ENCODE measurements around the gene TMEM170B. TPM values are rescaled to one million over a fixed set of nuclear protein-coding genes. Genes with fewer than 3 reads are reported as not detected.

The TMEM170B gene
- total RNA-seq, 4 donors from 2014 or later: 2.0 to 15.3 (median 10.8) TPM

GRCh38 chr6:11571073-11571472 lies 33.5 kb downstream of the TMEM170B start:
- Histone ChIP-seq H3K4me3 (no peak overlapping the region), H3K36me3 (no peaks in the 10 kb centered on the region), H3K27ac (no peak overlapping the region), H3K27me3 (no peaks in the 10 kb centered on the region), H3K9me3 (no peaks in the 10 kb centered on the region), H3K4me1 (no peaks in the 10 kb centered on the region)
- no peak for TF ChIP-seq POLR2A (IDR thresholded peaks at IDR 0.05)
- TF ChIP-seq, protein P1, sequence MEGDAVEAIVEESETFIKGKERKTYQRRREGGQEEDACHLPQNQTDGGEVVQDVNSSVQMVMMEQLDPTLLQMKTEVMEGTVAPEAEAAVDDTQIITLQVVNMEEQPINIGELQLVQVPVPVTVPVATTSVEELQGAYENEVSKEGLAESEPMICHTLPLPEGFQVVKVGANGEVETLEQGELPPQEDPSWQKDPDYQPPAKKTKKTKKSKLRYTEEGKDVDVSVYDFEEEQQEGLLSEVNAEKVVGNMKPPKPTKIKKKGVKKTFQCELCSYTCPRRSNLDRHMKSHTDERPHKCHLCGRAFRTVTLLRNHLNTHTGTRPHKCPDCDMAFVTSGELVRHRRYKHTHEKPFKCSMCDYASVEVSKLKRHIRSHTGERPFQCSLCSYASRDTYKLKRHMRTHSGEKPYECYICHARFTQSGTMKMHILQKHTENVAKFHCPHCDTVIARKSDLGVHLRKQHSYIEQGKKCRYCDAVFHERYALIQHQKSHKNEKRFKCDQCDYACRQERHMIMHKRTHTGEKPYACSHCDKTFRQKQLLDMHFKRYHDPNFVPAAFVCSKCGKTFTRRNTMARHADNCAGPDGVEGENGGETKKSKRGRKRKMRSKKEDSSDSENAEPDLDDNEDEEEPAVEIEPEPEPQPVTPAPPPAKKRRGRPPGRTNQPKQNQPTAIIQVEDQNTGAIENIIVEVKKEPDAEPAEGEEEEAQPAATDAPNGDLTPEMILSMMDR (IDR thresholded peaks at IDR 0.05): no peak
- intact Hi-C loops (cut with DNase I; ENCODE audit: low total_unique reads): no loop called here
- DNase-seq: no peak

DNA sequence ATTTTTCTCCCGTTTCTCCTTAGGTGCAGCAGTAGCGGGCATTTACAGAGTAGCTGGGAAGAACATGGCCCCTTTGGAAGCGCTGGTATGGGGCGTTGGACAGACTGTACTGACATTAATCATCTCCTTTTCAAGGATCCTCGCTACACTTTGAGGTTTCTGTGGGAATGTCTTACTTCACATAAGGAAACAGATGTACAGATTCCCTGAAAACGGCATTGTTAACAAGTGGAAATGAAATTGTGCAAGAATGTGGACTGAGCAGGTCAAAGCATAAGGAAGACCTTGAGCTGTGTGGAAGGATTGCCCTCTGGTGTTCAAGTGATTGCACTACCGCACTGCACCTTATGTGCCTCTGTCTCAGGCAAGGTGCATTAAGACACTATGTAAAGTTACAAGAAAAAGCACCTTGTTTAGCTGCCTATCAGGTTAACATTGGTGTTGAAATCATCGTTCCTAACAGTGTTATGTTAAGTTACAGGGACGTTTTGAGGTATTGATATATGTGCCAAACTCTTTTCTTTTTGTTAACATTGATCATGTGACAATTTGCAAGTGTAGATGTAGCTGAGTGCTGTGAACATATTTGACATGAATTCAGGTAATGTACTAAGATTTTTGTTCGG lies 38.0 kb downstream of the TMEM170B start:
- H3K27ac ChIP-seq: no peak overlapping the region
- peak; percentile 35 to 51 for DNase-seq
- no peak overlapping the region for H3K4me3 ChIP-seq
- no peak for TF ChIP-seq POLR2A (IDR thresholded peaks at IDR 0.05)
- TF ChIP-seq, protein P1 (IDR thresholded peaks at IDR 0.05): peak; percentile 69 to 85 (median 74)
- intact Hi-C loops (cut with DNase I; ENCODE audit: low total_unique reads): no loop called here
- H3K9me3 ChIP-seq: no peaks in the 10 kb centered on the region
- no peaks in the 10 kb centered on the region for H3K36me3 ChIP-seq
- no peaks in the 10 kb centered on the region for H3K27me3 ChIP-seq
- H3K4me1 ChIP-seq: no peaks in the 10 kb centered on the region

DNA sequence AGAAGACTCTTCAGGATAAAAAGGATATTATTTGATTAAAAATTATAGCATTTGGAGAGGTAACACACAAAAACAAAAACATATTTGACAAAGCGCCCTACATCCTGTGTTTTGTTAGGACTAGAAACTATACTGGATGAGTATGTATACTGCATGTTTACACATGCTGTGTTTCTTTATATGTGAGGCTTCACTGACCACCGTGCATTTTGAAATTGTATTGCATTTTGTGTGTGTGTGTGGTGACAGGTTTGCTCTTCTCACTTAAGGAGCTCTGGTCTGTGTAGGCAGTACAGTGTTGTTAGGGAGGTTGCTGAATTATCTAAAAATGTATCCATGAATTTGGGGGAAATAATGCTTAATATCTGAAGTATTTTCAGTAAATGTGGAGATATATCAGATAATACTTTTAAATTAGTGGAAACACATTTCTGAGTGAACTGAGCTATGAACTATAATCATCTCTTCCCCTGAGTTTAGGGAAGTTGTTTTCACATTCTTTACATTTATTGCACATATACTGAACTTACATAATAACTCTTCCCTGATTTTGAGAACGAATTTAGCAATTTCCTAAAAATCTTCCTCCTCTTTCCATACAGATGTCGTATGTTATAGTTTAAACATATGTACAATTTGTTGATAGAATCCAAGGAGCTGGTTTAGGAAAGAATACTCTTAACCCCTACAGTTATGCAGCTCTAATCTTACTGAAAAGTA lies 43.3 kb downstream of the TMEM170B start:
- H3K4me3 ChIP-seq: no peak overlapping the region
- no peak overlapping the region for H3K27ac ChIP-seq
- no peaks in the 10 kb centered on the region for H3K9me3 ChIP-seq
- no peaks in the 10 kb centered on the region for H3K36me3 ChIP-seq
- no peaks in the 10 kb centered on the region for H3K4me1 ChIP-seq
- intact Hi-C loops (cut with DNase I; ENCODE audit: low total_unique reads): no loop called here
- DNase-seq: no peak
- TF ChIP-seq, protein P1 (IDR thresholded peaks at IDR 0.05): no peak
- TF ChIP-seq POLR2A (IDR thresholded peaks at IDR 0.05): no peak
- no peaks in the 10 kb centered on the region for H3K27me3 ChIP-seq

DNA sequence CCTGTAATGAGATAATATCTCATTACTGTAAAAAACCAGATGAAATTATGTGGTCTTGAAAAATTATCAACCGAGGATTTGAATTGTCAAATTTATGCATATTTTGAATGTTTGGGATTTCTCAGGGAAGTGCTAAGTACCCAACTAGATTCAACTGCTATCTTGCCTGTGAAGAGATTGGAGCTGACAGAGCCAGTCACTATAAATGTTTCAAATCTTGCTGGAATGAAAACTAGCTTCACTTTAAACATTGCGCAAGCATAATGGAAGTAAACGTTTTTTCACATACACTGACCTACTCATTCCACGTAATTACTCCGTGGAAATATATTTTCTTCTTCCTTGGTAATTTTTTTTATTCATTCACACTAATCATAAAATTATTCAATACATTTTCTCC lies 46.7 kb downstream of the TMEM170B start:
- Histone ChIP-seq H3K9me3 (no peaks in the 10 kb centered on the region), H3K4me3 (no peak overlapping the region), H3K36me3 (no peaks in the 10 kb centered on the region), H3K27me3 (no peaks in the 10 kb centered on the region), H3K4me1 (no peaks in the 10 kb centered on the region), H3K27ac (no peak overlapping the region)
- intact Hi-C loops (cut with DNase I; ENCODE audit: low total_unique reads): no loop called here
- no peak for TF ChIP-seq POLR2A (IDR thresholded peaks at IDR 0.05)
- TF ChIP-seq, protein P1 (IDR thresholded peaks at IDR 0.05): no peak
- DNase-seq: no peak

GRCh38 chr6:11585426-11586016 lies 48.0 kb downstream of the TMEM170B start:
- Histone ChIP-seq H3K27ac (no peak overlapping the region), H3K27me3 (no peaks in the 10 kb centered on the region), H3K4me3 (no peak overlapping the region), H3K4me1 (no peaks in the 10 kb centered on the region), H3K9me3 (no peaks in the 10 kb centered on the region), H3K36me3 (no peaks in the 10 kb centered on the region)
- no peak for DNase-seq
- intact Hi-C loops (cut with DNase I; ENCODE audit: low total_unique reads): no loop called here
- TF ChIP-seq POLR2A (IDR thresholded peaks at IDR 0.05): no peak
- TF ChIP-seq, protein P1 (IDR thresholded peaks at IDR 0.05): peak; percentile 36 to 59 (median 48)

Data from uterus (tissue), 4 donors.